ENCODE measurements around the gene SMARCD2.

SMARCD2 gene

GRCh38 chr17:63853260-63853659, 10.8 kb upstream of the SMARCD2 start:
- no peak for TF ChIP-seq CTCF (IDR thresholded peaks at IDR 0.05; ENCODE audit: control insufficient read depth, insufficient read depth, low read depth, low read length, missing control alignments)
- H3K4me3 ChIP-seq (ENCODE audit: control insufficient read depth, low read depth, low read length), result no peak overlapping the region

GRCh38 chr17:63850401-63850800, 7.9 kb upstream of the SMARCD2 start:
- H3K4me3 ChIP-seq (ENCODE audit: control insufficient read depth, low read depth, low read length), result no peak overlapping the region
- no peak for TF ChIP-seq CTCF (IDR thresholded peaks at IDR 0.05; ENCODE audit: control insufficient read depth, insufficient read depth, low read depth, low read length, missing control alignments)
- no peak for DNase-seq (ENCODE audit: low read depth)

More at GRCh38 chr17:63853260-63853659, 10.8 kb upstream of the SMARCD2 start:
- DNase-seq (ENCODE audit: low read depth), result no peak

- H3K4me3 ChIP-seq (ENCODE audit: control insufficient read depth, low read depth, low read length), result no peak overlapping the region
- peak; percentile 63 for TF ChIP-seq CTCF (IDR thresholded peaks at IDR 0.05; ENCODE audit: control insufficient read depth, insufficient read depth, low read depth, low read length, missing control alignments)
Measured at GRCh38 chr17:63848834-63849689, 6.6 kb upstream of the SMARCD2 start.

GRCh38 chr17:63847525-63848249, 5.2 kb upstream of the SMARCD2 start:
- DNase-seq (ENCODE audit: low read depth), result no peak
- no peak for TF ChIP-seq CTCF (IDR thresholded peaks at IDR 0.05; ENCODE audit: control insufficient read depth, insufficient read depth, low read depth, low read length, missing control alignments)
- H3K4me3 ChIP-seq (ENCODE audit: control insufficient read depth, low read depth, low read length), result no peak overlapping the region

More at GRCh38 chr17:63848834-63849689, 6.6 kb upstream of the SMARCD2 start:
- peak; percentile 52 for DNase-seq (ENCODE audit: low read depth)

- no peak for DNase-seq (ENCODE audit: low read depth)
- H3K4me3 ChIP-seq (ENCODE audit: control insufficient read depth, low read depth, low read length), result no peak overlapping the region
- no peak for TF ChIP-seq CTCF (IDR thresholded peaks at IDR 0.05; ENCODE audit: control insufficient read depth, insufficient read depth, low read depth, low read length, missing control alignments)
Measured at GRCh38 chr17:63845509-63845908, 3.0 kb upstream of the SMARCD2 start.

GRCh38 chr17:63843910-63844677, 1.6 kb upstream of the SMARCD2 start:
- DNase-seq (ENCODE audit: low read depth), result no peak
- H3K4me3 ChIP-seq (ENCODE audit: control insufficient read depth, low read depth, low read length), result no peak overlapping the region
- no peak for TF ChIP-seq CTCF (IDR thresholded peaks at IDR 0.05; ENCODE audit: control insufficient read depth, insufficient read depth, low read depth, low read length, missing control alignments)

- peak; percentile 18 for DNase-seq (ENCODE audit: low read depth)
Measured at GRCh38 chr17:63843387-63843888, 953 bp upstream of the SMARCD2 start.

More at GRCh38 chr17:63843387-63843888, 953 bp upstream of the SMARCD2 start:
- peak overlapping the region; percentile 88 for H3K4me3 ChIP-seq (ENCODE audit: control insufficient read depth, low read depth, low read length)

Measured in AG09309 (cell line).